HG03159 (cell line): Measurements from ENCODE around the gene PARD6G.

Experiments used
- ATAC-seq: cut with Tn5 transposase; IDR thresholded peaks from one replicate; pipeline ENCODE4 v1.9.1; 2021; ENCODE audit warnings: mild to moderate bottlenecking, moderate library complexity; ENCODE audit not compliant: unreplicated experiment

PARD6G gene

DNA sequence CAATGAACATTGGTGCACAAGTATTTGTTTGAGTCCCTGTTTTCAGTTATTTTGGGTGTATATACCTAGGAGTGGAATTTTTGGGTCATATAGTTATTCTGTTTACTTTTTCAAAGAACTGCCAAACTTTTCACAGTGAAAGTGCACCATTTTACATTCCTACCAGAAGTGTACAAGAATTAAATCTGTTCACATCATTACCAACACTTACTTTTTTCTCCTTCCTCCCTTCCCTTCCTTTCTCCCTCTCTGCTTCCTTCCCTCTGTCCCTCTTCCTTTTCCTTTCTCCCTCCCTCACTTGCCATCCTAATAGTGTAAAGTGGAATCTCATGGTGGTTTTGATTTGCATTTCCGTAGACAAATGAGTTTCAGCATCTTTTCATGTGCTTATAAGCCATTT lies 126.4 kb downstream of the PARD6G start:
- no peak for ATAC-seq

DNA sequence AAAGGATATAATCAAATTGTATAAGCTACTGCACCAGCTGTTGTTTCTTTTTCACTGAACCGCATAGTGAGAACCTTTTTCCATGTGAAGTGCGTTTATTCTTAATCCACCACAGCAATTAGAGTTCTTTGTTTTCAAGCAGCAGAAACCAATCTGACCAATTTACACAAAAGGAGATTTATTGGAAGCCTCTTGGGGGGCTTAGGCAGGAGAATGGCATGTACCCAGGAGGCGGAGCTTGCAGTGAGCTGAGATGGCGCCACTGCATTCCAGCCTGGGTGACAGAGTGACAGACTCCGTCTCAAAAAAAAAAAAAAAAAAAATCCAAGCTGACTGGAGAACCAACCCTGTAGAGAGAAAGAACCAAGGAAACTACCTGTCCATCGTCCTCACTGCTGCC lies 128.2 kb downstream of the PARD6G start:
- ATAC-seq = no peak

DNA sequence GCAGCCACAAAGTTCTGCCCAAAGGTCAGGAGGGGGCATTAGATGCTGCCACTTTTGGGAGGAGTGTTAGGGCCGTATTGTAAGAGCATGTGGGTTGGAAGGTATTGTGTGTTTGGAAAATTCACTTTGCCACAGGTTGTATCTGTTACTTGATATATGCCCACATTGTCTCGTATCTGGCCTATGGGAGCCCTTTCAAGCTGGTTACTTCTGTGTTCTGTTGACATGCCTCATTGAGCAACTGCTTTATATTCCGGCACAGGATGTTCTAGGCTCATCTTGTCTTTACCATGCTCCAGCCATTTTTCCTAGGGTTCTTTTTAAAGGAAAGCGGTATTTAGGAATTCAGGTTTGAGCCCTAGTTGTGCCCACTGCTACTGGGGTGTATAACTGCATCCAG lies 132.3 kb downstream of the PARD6G start:
- no peak for ATAC-seq

DNA sequence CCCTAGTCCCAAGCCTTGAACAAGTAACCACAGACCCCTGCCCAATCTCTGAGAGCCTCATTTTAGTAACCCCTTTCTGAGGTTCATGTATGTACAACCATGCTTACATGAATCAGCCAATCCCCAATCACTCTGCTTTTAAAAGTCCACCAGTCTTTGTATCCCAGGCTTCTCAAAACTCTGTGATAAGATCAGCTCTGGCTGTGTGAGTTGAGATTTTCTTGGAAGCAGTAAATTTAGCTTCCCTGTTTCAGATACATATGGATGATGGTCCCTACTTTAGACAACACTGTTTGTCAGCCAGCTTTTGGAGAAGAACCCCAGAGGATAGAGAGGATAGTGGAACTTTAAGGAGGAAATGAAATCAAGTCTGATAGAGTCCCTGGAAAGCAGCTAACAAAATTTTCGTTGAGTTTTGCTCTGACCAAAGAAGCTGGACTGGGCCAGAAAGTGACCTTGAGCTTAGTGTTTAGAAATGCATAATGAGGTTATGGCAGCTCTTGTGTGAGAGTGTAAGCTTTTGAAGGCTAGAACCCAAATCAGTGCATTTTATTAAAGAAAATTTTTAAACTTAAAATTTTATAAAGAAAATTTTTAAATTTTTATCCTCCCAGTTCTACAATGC lies 134.6 kb downstream of the PARD6G start:
- no peak for ATAC-seq

DNA sequence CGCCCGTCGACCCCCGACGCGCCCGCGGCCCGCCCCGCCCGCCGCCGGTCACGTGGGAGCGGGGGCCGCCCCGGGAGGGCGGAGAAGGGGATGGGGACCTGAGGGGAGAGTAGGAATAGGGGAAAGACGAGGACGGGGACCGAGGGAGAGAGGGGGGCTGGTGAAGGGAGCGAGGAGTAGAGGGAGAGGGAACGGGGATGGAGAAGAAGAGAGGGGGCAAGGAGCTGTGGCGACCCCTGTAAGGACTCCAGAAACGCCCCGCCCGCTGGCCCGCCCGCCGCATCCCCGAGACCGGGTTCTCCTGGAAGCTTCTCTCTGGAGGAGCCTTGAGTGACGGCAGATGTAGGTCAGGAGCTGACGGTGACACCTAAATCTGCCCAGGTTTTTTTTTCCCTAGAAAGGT lies 137.6 kb downstream of the PARD6G start:
- ATAC-seq = peak; percentile 24

DNA sequence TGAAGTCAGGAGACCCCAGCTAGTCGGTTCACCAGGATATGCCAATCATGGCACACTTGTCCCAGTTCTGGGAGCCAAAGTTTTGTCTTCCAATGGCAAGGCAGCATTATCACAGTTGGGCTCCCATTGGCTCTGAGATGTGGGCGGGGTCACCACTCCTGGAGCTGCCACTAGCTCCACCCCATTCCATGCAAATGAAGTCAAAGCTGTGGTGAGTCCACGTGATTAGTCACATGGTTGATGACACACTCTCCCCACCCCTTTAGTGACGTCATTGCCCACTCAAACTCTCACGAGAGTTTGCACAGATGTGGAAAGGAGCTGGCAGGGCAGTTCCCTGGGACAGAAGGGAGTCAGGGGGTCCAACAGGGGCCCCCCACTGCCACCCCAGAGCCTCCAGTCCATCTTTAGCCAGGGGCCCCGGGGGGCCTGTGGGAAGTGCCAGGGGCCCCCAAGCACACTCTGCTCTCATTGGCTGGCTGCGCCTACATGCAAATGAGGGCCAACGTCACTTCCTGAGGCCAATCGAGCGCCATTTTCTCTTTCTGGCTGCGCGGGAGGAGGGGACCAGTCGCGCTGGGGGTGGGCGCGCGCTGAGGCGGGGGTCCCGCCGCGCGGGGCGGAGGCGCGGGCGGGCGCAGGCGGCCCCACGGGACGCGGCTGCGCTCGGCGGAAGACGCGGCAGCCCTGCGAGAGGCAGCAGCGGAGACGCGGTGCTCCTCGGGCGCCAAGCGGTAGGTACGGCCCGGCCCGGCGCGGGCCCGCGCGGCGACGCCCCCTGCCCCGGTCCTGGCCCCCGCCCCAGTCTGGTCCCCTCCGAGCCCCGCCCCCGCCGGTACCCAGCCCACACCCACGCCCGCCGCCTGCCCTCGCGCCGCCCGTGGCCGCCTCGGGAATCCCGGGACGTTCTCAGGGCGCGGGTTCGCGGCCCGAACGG lies 138.3 kb downstream of the PARD6G start, which contains the start of gene ADNP2:
TSS of gene ADNP2 (plus strand) at position 524 of the 937 bp plus-strand sequence. CDS start 8,281 bp downstream, outside the sequence.
- peak; percentile 73 for ATAC-seq

DNA sequence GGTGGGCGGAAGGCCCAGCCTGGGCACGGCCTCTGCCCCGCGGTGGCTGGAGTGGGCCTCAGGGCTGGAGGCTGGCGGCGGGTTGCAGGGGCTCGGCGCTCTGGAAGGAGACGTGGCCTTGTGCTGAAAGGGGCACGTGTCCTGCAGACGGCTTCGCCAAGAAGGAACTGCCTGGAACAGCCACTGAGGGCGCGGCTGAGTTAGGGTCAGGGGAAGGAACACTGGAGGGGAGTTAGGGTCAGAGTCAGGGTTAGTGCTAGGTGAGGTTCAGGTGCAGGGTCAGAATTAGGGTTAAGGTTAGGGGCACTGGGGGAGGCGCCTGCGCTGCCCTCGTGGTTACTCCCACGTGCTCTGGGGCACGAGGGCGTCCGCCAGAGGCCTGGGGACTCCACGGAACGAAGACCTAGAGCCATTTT lies 139.2 kb downstream of the PARD6G start:
- ATAC-seq = no peak

DNA sequence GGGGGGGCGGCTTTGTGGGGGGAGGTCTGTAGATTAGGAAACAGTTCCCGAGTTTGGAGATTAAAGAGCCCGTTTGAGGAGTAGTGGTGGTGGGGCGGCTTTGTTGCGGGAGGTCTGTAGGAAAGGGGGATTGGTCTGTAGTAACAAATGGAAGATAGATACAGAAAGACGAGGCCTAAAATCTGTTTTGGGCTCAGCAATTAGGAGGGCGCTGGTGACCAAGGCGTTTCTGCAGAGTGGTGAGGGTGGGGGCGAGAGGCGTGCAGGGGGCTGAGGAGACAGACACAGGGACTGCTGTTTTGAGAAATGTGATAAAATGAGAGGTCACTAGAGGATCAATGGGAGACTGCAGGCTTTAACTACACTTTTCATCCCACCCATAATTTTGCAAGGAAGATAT lies 139.9 kb downstream of the PARD6G start:
- ATAC-seq = no peak
